Activated T-cell treated with anti-CD3 and anti-CD28 coated beads, Interleukin-2, amount 50 U/mL, for 72 hours (primary cell): ENCODE results near the gene RSPH1. TPM values are rescaled to one million over a fixed set of nuclear protein-coding genes. Genes with fewer than 3 reads are reported as not detected.

ENCODE experiments used
- ATAC-seq, 2 donors: fragments of 150-1000 bp; cut with Tn5 transposase; replicated peaks in 1 of 2; 2 replicates each; pipeline ENCODE4 v1.10.0; 2021; ENCODE audit warnings: moderate library complexity in 2 of 2, mild to moderate bottlenecking in 1 of 2
- DNase-seq, 2 donors: peaks; one replicate each; pipeline ENCODE4 v3.0.0; 2021 to 2022; ENCODE audit warnings: mixed read lengths in 1 of 2
- H3K27ac Mint-ChIP-seq: one replicate; pipeline ENCODE4 v1.8.0; 2022; ENCODE audit warnings: mild to moderate bottlenecking, moderate library complexity, mixed read lengths
- H3K27me3 Mint-ChIP-seq: one replicate; pipeline ENCODE4 v1.8.0; 2022; ENCODE audit warnings: low read depth, mixed read lengths
- H3K36me3 Mint-ChIP-seq, 2 donors: one replicate each; pipeline ENCODE4 v1.8.0; 2022; ENCODE audit warnings: mixed read lengths in 2 of 2, mild to moderate bottlenecking in 1 of 2; ENCODE audit not compliant: insufficient read depth in 2 of 2
- H3K4me1 Mint-ChIP-seq: one replicate; pipeline ENCODE4 v1.8.0; 2022; ENCODE audit warnings: low read depth, mixed read lengths
- H3K4me3 Mint-ChIP-seq, 2 donors: one replicate each; pipeline ENCODE4 v1.8.0; 2022; ENCODE audit warnings: mild to moderate bottlenecking in 2 of 2, mixed read lengths in 2 of 2, moderate library complexity in 2 of 2
- H3K9me3 Mint-ChIP-seq, 2 donors: one replicate each; pipeline ENCODE4 v1.8.0; 2022; ENCODE audit warnings: mixed read lengths in 2 of 2
- total RNA-seq, 2 donors: library from RNA; stranded (reverse); gene quantifications; one replicate each; pipeline ENCODE4 v1.2.3, GENCODE V29; 2022

Gene RSPH1
- total RNA-seq, 2 donors from 2014 or later = 0.19 to 0.36 TPM

GRCh38 chr21:42447732-42448131, 48.3 kb downstream of the RSPH1 start:
- no peak for ATAC-seq
- no peak for DNase-seq
- no peaks in the 10 kb centered on the region for H3K9me3 Mint-ChIP-seq
- no peak overlapping the region for H3K27ac Mint-ChIP-seq
- H3K36me3 Mint-ChIP-seq = peaks cover 4 to 15% of the 10 kb centered on the region in 2 donors
- H3K27me3 Mint-ChIP-seq = no peaks in the 10 kb centered on the region
- H3K4me1 Mint-ChIP-seq = peaks cover 57% of the 10 kb centered on the region
- H3K4me3 Mint-ChIP-seq = no peak overlapping the region

- H3K27ac Mint-ChIP-seq = peak overlapping the region; percentile 63
- no peak for ATAC-seq
- H3K27me3 Mint-ChIP-seq = no peaks in the 10 kb centered on the region
- H3K4me1 Mint-ChIP-seq = peaks cover 59% of the 10 kb centered on the region
- no peak for DNase-seq
- peaks cover 5 to 20% of the 10 kb centered on the region in 2 donors for H3K36me3 Mint-ChIP-seq
- H3K9me3 Mint-ChIP-seq = no peaks in the 10 kb centered on the region
- no peak overlapping the region for H3K4me3 Mint-ChIP-seq
Observed at GRCh38 chr21:42447182-42447581, 48.8 kb downstream of the RSPH1 start.

DNA sequence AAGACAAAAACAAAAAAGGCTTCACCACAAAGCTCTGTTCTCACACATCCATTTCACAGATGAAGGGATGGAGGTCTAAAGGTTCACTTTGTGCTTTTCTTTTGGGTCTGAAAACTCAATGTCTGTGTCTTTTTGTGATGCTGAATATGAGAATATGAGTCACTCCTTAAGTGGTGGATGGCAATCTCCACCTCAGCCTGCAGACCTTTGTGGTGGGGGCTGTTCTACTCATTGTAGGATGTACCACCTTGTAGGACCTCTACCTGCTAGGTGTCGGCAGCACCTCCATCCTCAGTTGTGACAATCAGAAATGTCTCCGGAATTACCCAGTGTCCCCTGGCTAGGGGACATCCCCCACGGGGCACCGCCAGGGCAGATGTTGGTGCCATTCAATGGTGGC, 49.5 kb downstream of the RSPH1 start:
- Mint-ChIP-seq H3K4me3 (peak overlapping the region; percentile 40 to 45), H3K36me3 (peaks cover 9 to 26% of the 10 kb centered on the region in 2 donors), H3K27ac (peak overlapping the region; percentile 63), H3K9me3 (no peaks in the 10 kb centered on the region), H3K27me3 (no peaks in the 10 kb centered on the region), H3K4me1 (peaks cover 62% of the 10 kb centered on the region)
- ATAC-seq = peak; percentile 35 to 59
- peak in 1 of 2 donors; percentile 43 for DNase-seq

DNA sequence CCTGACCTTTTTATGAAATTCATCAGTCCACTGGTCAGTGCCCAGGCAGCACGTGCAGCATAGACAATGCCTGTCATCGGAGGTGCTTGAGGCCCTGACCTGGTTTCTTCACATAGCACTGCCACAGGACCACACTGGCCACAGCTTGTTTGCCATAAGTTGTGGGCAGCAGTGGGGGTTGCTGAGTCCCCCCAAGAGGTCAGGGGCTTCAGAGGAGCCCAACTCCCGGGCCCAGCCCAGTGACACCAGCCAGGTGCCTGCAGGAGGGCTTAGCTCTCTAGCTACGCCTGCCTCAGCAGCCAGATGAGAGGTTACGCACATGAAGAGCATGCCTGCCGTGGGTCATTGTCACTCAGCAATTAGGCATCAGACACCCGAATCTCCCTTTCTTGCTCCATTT, 50.7 kb downstream of the RSPH1 start:
- Mint-ChIP-seq H3K36me3 (peaks cover 12 to 35% of the 10 kb centered on the region in 2 donors), H3K4me3 (no peak overlapping the region), H3K27ac (no peak overlapping the region), H3K4me1 (peaks cover 59% of the 10 kb centered on the region), H3K9me3 (no peaks in the 10 kb centered on the region), H3K27me3 (no peaks in the 10 kb centered on the region)
- DNase-seq = no peak
- ATAC-seq = no peak

DNA sequence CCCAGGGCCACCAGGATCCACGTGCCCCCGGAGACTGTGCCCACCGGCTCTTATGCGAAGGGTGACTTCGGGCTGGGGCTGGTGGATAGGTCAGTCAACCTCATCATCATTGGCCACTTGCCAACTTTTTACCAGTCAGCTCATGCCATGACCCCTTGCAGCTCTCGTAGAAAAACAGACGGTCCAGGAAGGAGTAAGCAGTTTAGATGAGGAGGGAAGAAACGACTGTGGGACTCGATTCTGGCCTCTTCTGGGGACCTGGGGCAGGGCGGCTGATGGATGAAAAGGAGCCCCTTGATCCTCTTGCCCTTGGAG, 51.3 kb downstream of the RSPH1 start:
- DNase-seq (no peak), ATAC-seq (no peak)
- peaks cover 14 to 41% of the 10 kb centered on the region in 2 donors for H3K36me3 Mint-ChIP-seq
- no peak overlapping the region for H3K27ac Mint-ChIP-seq
- H3K9me3 Mint-ChIP-seq = peaks cover 0 to 2% of the 10 kb centered on the region in 2 donors
- no peaks in the 10 kb centered on the region for H3K27me3 Mint-ChIP-seq
- peaks cover 59% of the 10 kb centered on the region for H3K4me1 Mint-ChIP-seq
- H3K4me3 Mint-ChIP-seq = no peak overlapping the region

- H3K27ac Mint-ChIP-seq = no peak overlapping the region
- H3K9me3 Mint-ChIP-seq = peaks cover 0 to 4% of the 10 kb centered on the region in 2 donors
- peaks cover 19 to 47% of the 10 kb centered on the region in 2 donors for H3K36me3 Mint-ChIP-seq
- ATAC-seq (no peak), DNase-seq (no peak)
- no peak overlapping the region for H3K4me3 Mint-ChIP-seq
- no peaks in the 10 kb centered on the region for H3K27me3 Mint-ChIP-seq
- peaks cover 59% of the 10 kb centered on the region for H3K4me1 Mint-ChIP-seq
Observed at GRCh38 chr21:42443876-42444744, 51.9 kb downstream of the RSPH1 start.

DNA sequence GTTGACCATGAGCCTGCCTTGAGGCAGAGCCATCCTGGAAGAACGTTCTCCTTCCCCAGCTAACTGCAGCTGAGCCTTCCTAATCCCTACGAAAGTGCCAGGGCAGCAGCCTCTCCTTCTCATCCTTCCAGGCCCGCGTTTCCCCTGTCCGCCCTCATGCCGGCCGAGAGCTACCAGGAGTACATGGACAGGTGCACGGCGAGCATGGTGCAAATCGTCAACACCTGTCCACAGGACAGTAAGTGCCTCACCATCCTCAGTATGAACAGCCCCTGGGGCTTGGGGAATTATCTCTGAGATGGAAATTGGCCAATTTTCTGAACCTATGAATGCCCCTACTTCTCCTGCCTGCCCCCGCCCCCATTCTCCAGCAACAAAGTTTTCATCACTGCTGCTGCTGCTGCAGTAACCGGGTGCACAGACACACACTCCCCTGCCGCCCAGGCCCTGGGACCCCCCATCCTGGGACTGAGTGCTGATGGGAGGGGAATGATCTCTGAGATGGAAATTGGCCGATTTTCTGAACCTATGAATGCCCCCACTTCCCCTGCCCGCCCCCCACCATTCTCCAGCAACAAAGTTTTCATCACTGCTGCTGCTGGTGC, 52.7 kb downstream of the RSPH1 start:
- DNase-seq (no peak), ATAC-seq (no peak)
- Mint-ChIP-seq H3K27me3 (no peaks in the 10 kb centered on the region), H3K36me3 (peaks cover 25 to 52% of the 10 kb centered on the region in 2 donors), H3K27ac (no peak overlapping the region), H3K9me3 (peaks cover 0 to 4% of the 10 kb centered on the region in 2 donors), H3K4me1 (peaks cover 60% of the 10 kb centered on the region), H3K4me3 (no peak overlapping the region)

GRCh38 chr21:42441963-42442362, 54.1 kb downstream of the RSPH1 start:
- Mint-ChIP-seq H3K27ac (no peak overlapping the region), H3K4me1 (peaks cover 57% of the 10 kb centered on the region), H3K27me3 (no peaks in the 10 kb centered on the region), H3K9me3 (peaks cover 0 to 4% of the 10 kb centered on the region in 2 donors), H3K4me3 (no peak overlapping the region), H3K36me3 (peaks cover 27 to 52% of the 10 kb centered on the region in 2 donors)
- no peak for ATAC-seq
- DNase-seq = no peak

DNA sequence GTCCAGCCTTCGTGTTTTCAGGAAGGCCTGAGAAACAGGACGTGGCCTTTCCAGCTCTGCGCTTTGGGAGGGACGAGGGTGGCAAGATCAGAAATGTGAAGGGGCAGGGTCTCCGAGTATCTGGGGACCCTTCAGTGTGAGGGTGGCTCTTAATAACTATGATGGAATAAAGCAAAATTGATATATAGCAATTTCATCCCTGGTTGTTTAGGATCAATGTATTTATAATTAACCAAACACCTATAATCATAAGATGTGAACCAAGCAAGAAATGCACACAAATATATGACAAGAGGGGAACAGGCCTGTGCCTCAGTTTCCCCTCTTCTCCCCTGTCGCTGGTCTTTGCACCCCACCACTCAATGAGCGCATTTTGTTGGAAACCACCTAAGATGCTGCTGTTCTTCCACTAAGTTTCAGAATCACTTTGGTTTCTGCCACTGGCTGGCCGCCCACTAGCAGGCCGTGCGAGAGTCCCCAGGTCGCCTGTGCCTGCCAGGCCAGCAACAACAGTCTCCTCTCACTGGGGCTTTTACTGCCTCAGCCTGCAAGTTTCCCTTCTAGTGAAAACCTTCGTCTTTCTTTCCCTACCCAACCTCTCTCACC, 55.7 kb downstream of the RSPH1 start:
- ATAC-seq = peak; percentile 76 to 77
- peaks cover 42% of the 10 kb centered on the region for H3K4me1 Mint-ChIP-seq
- DNase-seq = peak; percentile 60 to 67
- H3K36me3 Mint-ChIP-seq = peaks cover 29 to 63% of the 10 kb centered on the region in 2 donors
- H3K9me3 Mint-ChIP-seq = peaks cover 0 to 4% of the 10 kb centered on the region in 2 donors
- no peaks in the 10 kb centered on the region for H3K27me3 Mint-ChIP-seq
- H3K4me3 Mint-ChIP-seq = peak overlapping the region; percentile 47 to 60
- peak overlapping the region; percentile 94 for H3K27ac Mint-ChIP-seq

DNA sequence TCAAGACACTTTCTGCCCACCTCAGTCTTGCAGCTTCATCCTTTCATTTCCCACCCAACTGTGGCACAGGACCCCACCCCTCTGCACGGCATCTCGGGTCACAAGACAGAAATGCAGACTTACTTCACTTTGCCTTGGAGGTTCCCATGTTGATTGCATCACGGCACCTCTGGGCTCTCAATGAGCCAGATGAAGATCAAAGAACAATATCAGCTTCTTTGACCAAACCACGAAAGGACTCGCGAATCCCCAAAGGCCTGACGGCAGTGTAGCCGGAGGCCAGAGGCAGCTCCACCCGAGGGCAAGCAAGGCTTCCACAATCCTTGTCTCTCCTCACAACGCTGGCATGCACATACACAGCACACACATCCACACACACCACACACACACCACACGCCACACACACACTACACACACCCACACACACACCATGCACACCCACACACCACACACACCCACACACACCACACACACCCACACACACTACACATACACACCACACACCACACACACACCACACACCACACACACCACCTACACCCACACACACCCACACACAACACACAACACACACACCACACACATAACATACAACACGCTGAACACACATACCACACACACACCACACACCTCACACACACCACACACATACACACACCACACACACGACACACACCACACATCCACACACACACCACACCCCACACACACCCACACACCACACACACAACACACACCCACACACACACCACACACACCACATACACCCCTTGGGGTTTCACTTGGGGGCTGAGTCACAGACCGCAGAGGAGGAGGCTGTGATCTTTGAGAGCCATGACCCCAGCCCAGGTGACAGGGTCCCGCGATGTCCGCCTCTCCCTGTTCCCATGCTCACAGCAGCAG, 56.5 kb downstream of the RSPH1 start:
- Mint-ChIP-seq H3K36me3 (peaks cover 36 to 70% of the 10 kb centered on the region in 2 donors), H3K4me1 (peaks cover 48% of the 10 kb centered on the region), H3K9me3 (peaks cover 0 to 4% of the 10 kb centered on the region in 2 donors), H3K4me3 (peak overlapping the region; percentile 47 to 60), H3K27ac (peak overlapping the region; percentile 94), H3K27me3 (no peaks in the 10 kb centered on the region)
- DNase-seq = peak; percentile 68 to 69
- ATAC-seq = peak; percentile 67 to 75

DNA sequence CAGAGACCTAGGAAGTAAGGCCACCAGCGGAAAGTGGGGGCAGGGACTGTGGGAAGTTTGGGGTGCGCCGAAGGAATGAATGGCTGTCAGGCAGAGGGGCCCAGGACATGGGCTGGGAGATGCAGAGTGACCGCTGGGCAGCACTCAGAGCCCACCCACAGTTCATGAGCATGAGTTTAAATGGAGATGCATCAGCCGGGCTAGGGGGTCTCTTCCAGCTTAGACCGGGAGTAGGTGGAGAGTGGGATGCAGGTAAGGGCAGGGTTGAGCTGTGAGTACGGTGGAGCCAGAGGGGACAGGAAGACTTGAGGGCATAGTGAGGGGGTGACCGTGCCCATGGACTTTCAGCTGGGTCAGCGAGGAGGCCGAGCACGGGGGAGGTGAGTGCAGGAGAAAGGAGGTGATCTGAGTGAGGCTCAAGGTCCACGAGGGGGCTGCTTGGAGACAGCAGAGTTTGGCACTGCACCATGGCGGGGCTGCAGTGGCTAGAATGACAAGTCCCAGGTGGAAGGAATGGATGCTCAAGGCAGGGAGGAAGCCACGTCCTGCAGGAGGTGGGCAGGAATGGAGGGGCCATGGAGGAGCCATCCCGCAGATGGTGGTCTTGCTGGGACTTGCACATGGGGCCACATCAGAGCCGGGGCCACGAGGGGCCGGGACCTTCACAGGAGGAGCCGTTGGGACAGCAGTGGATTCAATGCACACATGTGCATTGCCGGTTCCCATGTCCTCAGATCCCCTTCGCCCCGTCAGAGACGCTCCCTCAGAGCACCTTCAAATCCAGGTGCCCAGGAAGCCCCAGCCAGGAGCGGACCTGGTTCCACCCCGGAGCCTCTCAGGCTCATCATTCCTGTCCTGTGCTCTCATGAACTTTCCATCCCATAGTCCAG, 57.5 kb downstream of the RSPH1 start:
- Mint-ChIP-seq H3K36me3 (peaks cover 42 to 75% of the 10 kb centered on the region in 2 donors), H3K4me1 (peaks cover 57% of the 10 kb centered on the region), H3K27ac (peak overlapping the region; percentile 94), H3K4me3 (peak overlapping the region; percentile 9 to 31), H3K27me3 (no peaks in the 10 kb centered on the region), H3K9me3 (peaks cover 0 to 4% of the 10 kb centered on the region in 2 donors)
- no peak for ATAC-seq
- DNase-seq = no peak

GRCh38 chr21:42437786-42438185, 58.2 kb downstream of the RSPH1 start:
- Mint-ChIP-seq H3K27ac (no peak overlapping the region), H3K27me3 (no peaks in the 10 kb centered on the region), H3K4me1 (peaks cover 65% of the 10 kb centered on the region), H3K36me3 (peaks cover 44 to 82% of the 10 kb centered on the region in 2 donors), H3K4me3 (no peak overlapping the region), H3K9me3 (peaks cover 0 to 4% of the 10 kb centered on the region in 2 donors)
- DNase-seq (no peak), ATAC-seq (no peak)
